ENCODE data around the gene IDNK.
"Not testable (repeated sequence)": the region's sequence is repeated elsewhere in the genome, so short reads cannot be mapped to it uniquely, and the experiment has no call there.

The IDNK gene

DNA sequence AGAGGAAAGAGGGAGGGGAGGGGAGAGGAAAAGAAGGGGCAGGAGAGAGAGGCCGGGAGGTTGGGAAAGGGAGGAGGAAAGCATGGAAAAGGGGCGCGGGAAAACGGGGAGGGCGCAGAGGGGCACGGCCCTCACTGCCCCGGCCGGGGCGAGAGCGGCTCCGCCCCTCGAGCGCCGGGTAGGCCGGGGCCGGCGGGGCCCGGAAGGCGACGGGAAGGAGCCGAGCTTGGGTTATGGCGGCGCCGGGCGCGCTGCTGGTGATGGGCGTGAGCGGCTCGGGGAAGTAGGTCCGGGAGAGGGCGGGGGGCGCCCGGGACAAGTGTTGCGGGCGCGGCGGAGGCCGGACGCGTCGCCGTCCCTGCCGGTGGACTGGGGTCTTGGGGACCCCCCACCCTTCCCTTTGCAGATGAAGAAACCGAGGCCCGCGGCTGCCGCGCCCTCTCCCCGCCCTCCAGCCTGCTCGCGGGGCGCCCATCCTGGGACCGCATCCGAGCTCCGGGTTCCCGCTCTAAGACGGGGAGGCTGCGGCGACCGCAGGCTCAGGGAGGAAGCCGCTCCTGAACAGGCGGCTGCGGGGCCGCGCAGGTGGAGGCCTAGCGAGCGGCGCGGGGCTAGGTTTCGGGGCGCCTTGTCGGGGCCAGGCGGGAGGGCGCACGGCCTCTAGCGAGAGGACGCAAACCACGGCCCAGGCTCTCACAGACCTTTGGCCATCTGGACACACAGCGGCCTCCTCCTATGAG is at the start of gene IDNK:
Gene IDNK (plus strand): TSS at position 205 of the 740 bp plus-strand sequence. CDS start 29 bp downstream, at position 234.
- peak; percentile 87 to 88 for ATAC-seq

- ATAC-seq = no peak
Measured at GRCh38 chr9:83574482-83574881, 48.5 kb upstream of the IDNK start.

GRCh38 chr9:83582029-83582428 is 40.9 kb upstream of the IDNK start:
- ATAC-seq = no peak

DNA sequence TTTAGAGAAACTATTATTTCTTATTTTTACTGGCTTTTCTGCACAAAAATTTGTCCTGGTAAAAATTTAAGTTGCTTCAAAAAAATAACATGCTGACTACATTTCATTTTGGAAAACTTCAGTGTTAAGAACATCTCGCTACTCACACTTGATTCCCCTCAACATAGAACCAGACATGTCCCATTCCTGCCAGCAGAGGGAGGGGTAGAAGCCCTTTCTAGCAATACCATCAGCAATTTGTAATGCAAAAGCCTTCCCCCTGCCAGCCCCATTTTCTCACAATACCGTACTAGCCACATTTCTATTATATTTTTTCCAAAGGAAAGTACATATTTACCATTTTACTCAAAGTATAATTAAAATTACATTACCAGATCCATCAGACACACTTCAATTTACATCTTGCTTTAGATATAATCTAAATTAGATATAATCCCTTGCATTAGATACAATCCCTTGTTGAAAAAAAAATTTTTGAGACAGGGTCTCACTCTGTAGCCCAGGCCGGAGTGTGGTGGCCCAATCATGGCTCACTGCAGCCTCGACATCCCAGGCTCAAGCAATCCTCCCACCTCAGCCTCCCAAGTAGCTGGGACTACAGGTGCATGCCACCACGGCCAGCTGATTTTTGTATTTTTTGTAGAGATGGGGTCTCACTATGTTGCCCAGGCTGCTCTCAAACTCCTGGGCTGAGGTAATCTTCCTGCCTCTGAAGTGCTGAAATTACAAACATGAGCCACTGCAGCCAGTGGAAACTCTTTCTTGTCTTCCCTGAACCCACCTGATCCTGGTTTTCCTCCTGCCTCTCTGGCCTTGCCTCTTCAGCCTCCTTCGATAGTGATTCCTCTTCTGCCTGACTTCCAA is 39.6 kb upstream of the IDNK start:
- ATAC-seq = no peak

GRCh38 chr9:83584995-83585394 is 37.9 kb upstream of the IDNK start:
- ATAC-seq = no peak

- no peak for ATAC-seq
Measured at GRCh38 chr9:83588256-83588655, 34.7 kb upstream of the IDNK start.

- no peak for ATAC-seq
Measured at GRCh38 chr9:83596899-83597504, 25.9 kb upstream of the IDNK start.

GRCh38 chr9:83598487-83598886 is 24.5 kb upstream of the IDNK start:
- ATAC-seq = no peak

- no peak for ATAC-seq
Measured at GRCh38 chr9:83599071-83599470, 23.9 kb upstream of the IDNK start.

DNA sequence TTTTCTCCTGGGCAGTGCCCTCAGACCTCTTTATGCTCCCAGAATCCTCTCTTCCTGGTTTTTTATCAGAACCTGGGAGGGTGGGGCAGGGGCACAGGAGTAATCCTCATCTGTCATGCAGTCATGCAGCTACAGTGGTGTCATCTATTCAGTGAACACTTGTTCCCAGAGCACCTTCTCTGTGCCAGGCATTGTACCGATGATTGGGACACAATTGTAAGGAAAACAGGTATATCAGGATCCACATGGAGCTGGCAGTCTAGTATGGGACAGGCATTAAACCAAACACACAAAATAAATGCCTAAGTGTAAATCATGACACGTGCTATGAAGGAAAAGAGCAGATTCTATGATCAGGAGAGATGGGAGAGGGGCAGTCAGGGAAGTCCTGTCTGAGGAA is 21.5 kb upstream of the IDNK start:
- ATAC-seq = no peak

GRCh38 chr9:83607620-83608019 is 15.3 kb upstream of the IDNK start:
- ATAC-seq = not testable (repeated sequence)

- not testable (repeated sequence) for ATAC-seq
Measured at GRCh38 chr9:83613298-83613697, 9.6 kb upstream of the IDNK start.

GRCh38 chr9:83617299-83617698 is 5.6 kb upstream of the IDNK start:
- ATAC-seq = no peak

DNA sequence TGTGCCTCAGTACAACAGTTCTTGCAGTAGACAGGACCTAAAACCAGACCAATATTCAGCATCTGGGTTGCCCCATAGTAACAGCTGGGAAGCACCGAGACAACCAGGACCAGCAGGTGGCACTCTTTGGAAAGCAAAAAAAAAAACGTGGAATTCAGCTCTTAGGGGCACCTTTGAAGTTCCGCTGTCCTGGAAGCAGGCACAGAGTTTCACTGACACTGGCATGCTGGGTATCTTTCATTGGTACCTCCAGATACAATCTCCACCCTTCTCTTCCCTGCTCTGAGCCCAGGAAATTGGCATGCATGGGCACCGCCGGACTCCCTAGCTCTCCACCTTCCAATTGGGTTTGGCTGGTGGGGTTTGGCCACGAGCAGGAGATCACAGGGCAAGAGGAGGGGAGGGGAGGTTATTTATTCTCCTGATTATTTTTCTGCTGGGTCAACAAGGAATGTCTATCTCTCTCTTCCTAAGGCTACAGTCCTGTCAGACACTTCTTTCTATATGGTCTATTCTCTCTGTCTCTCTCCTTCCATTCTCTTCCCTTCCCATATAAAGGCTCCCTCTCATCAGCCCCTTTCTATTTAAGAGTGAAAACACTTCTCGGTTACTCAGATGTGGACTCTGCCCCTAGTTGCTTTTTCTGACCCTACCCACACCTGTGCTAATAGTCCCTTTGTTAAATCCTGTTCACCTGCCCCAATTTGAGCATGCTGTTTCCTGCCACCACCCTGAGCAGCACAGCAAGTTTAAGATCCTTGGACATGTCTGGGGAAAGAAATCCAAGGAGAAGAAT is 1.9 kb upstream of the IDNK start:
- ATAC-seq = no peak

DNA sequence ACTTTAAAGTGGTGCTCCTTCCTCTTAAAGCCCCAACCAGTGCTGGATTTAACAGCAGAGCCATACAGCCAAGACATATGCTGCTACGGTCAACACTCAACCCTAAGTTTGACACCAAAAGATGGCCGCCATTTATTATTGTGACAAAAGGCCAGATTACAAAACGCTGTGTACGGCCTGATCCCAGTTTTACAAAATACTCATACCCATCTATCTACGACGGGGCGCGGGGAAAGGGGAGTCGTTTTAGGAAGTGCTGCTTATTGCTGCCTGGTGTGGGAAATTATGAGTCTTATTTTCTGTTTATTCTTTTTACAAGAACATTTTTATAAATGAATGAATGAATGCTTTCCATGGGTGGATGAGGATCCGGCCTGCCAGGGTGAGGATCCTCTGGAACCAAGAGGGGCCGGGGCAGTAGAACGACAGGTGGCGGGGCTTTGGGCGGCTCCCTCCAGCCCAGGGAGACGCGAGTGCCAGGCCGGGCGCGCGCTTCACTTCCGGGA is 457 bp upstream of the IDNK start:
- peak; percentile 59 to 61 for ATAC-seq

DNA sequence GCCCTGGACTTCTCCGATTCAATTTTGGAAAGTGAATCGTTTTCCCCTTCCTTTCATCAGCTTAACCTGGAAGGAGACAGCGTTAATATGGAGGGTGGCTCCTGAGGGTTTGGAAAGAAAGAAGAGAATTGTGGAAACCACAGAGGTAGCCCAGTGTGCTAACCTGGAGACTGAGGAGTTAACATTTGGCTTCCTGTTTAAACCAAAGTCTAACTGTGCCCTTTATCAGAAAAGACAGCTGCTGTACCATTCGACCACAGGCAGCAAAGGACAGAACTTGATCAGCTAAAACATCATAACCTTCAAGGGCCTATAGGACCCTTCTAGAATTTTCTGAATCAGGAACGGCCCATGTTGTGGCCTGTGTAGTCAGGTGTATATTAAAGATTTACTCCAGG is 735 bp downstream of the IDNK start:
- ATAC-seq = peak in 1 of 2 donors; percentile 15

GRCh38 chr9:83625178-83625577 is 2.2 kb downstream of the IDNK start:
- no peak for ATAC-seq

DNA sequence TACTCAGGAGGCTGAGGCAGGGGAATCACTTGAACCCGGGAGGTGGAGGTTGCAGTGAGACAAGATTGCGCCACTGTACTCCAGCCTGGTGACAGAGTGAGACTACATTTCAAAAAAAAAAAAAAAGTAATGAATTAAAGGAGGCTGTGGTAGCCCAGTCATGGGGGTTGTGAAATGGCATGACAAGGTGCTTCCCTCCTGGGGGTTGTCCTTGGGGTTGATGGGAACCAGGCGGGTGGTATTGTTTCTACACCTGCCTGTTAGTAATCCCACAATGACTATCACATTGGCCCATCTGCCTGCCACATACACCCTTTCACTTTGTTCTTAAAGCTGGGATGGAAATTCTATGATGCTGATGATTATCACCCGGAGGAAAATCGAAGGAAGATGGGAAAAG is 5.6 kb downstream of the IDNK start:
- ATAC-seq = peak in 1 of 2 donors; percentile 19

- ATAC-seq = no peak
Measured at GRCh38 chr9:83629433-83630104, 6.6 kb downstream of the IDNK start.

DNA sequence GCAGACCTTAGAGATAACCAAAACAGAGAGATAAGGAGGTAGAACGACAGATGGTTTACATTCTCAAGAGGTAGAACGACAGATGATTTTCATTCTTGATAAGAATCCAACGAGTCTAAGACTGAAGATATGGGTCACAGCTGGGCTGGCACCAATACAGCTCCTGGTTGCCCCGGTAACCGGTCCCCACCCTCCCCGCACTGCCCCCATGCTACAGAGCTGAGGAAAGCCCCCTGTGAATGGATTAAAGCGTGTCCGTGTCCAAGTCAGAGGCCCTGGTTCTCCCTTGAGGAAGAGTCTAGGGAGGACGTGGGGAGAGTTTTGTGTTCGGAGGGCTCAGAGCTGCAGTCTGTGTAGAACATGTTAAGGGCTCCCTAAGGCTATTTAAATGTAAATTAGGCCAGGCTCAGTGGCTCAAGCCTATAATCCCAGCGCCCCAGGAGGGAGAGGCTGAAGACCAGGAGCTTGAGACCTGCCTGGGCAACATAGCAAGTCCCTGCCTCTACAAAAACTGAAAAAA is 8.1 kb downstream of the IDNK start:
- no peak for ATAC-seq

DNA sequence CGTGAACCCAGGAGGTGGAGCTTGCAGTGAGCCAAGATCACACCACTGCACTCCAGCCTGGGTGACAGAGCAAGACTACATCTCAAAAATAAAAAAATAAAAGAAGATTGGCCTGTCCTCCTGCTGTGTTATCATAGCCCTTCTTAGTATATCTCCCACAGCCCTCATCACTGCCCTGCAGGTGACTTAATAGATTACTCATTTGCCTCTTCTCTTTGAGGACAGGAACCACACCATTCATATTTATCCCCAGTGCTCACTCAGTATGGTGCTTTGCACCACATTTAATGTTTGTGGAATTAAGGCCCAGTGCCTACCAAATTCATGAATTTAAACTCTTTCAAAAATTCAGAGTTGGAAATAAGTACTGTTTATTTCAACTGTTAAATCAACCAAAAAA is 10.3 kb downstream of the IDNK start:
- ATAC-seq = no peak

DNA sequence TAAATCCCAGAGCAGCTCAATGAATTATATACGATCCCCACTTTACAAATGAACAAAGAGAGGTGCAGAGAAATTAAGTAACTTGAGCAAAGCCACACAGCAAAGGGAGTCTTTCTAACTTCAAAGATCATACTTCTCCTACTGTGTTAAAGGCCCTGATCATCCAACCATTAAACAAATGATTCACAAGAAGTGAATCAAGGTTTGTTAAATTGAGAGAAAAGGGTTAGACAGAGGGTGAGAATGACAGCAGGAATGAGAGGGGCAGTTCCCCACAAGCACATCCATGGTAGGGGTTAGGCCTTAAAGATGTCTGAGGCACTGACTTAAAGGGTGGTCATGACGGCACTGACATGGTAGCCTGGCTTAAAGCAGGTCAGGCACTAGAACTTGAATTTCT is 10.7 kb downstream of the IDNK start:
- ATAC-seq = no peak
